ENCODE measurements around the gene NRCAM.

- TF ChIP-seq CTCF (conservative IDR thresholded peaks at IDR 0.05 in 1 of 2, IDR thresholded peaks at IDR 0.05 in 1 of 2; ENCODE audit: extremely low read depth in 1 of 2, insufficient read depth in 1 of 2, low read depth in 1 of 2, low read length in 2 of 2) (no peak), EZH2 (IDR thresholded peaks at IDR 0.05; ENCODE audit: borderline replicate concordance, low read length) (no peak)
These were observed 323.5 kb downstream of the NRCAM start for GRCh38 chr7:108132551-108133265.

Measured in mammary epithelial cell (primary cell).